Spleen (tissue), 7 donors: ENCODE measurements around the gene L2HGDH.

Source experiments
- CTCF ChIP-seq, 11 experiments: fragments of 200-600 bp in 7 of 11; fragments of 450-650 bp in 4 of 11; sonication (generic) in 4 of 11; IDR thresholded peaks in 8 of 11; conservative IDR thresholded peaks in 3 of 11; 1 replicate in 7 of 11; 2 replicates in 4 of 11; pipeline versions ENCODE4 v1.4.0 to v1.8.0; 2016 to 2021; ENCODE audit warnings: antibody characterized with exemption in 11 of 11, inconsistent platforms in 4 of 11, mild to moderate bottlenecking in 1 of 11
- POLR2A ChIP-seq, 3 donors: fragments of 450-650 bp; IDR thresholded peaks; one replicate each; pipeline ENCODE4 v1.5.1; 2017; ENCODE audit warnings: antibody characterized with exemption in 3 of 3, mild to moderate bottlenecking in 1 of 3
- POLR2AphosphoS5 ChIP-seq, 3 donors: sonication (generic); formaldehyde crosslinking; IDR thresholded peaks; one replicate each; pipeline ENCODE4 v1.5.1; 2017; ENCODE audit warnings: antibody characterized with exemption in 3 of 3
- donor health status: DM: no; HTN: no; CAD: no; lungs with moderate emphysema.
- donor health status: DM: no; HTN: no; CAD: no.
- donor health status: DM: no; HTN: no; CAD: no.

- no peak for TF ChIP-seq CTCF (IDR thresholded peaks at IDR 0.05 in 8 of 11, conservative IDR thresholded peaks at IDR 0.05 in 3 of 11)
- TF ChIP-seq POLR2AphosphoS5 (IDR thresholded peaks at IDR 0.05): no peak
- no peak for TF ChIP-seq POLR2A (IDR thresholded peaks at IDR 0.05)
These were observed 48.1 kb upstream of the L2HGDH start for GRCh38 chr14:50360093-50360492.
